Lower lobe of right lung (tissue), 2 donors: Measurements from ENCODE around the gene XRCC3. TPM values are rescaled to one million over a fixed set of nuclear protein-coding genes. Genes with fewer than 3 reads are reported as not detected.

Experiments
- ATAC-seq, 2 donors: fragments of 200-7000 bp; cut with Tn5 transposase; one replicate each; pipeline ENCODE4 v1.9.1; 2020 to 2022; ENCODE audit warnings: mild to moderate bottlenecking in 2 of 2, moderate library complexity in 2 of 2
- DNase-seq: peaks from one replicate; pipeline ENCODE4 v3.0.0-alpha.2; 2020
- H3K27ac ChIP-seq: fragments of 200-600 bp; one replicate; pipeline ENCODE4 v1.8.0; 2022
- H3K27me3 ChIP-seq: fragments of 200-600 bp; one replicate; pipeline ENCODE4 v1.8.0; 2022; ENCODE audit warnings: low read depth
- H3K36me3 ChIP-seq: fragments of 200-600 bp; one replicate; pipeline ENCODE4 v1.8.0; 2022; ENCODE audit warnings: mild to moderate bottlenecking
- H3K4me1 ChIP-seq: fragments of 200-600 bp; one replicate; pipeline ENCODE4 v1.8.0; 2022
- H3K4me3 ChIP-seq: fragments of 200-600 bp; one replicate; pipeline ENCODE4 v1.8.0; 2022; ENCODE audit warnings: mild to moderate bottlenecking
- H3K9me3 ChIP-seq: fragments of 200-600 bp; one replicate; pipeline ENCODE4 v1.8.0; 2022
- intact Hi-C: fragments of 100-400 bp; cut with DNase I; formaldehyde crosslinking; loops from one replicate; pipeline ENCODE4 v1.11.0; 2022
- total RNA-seq: library from RNA; stranded (reverse); fragmentation: NEBNext Ultra II Directional; extraction: Animal tissue kit (Norgen Biotek cat#: 25700); gene quantifications from one replicate; pipeline ENCODE4 v1.2.1, GENCODE V29; 2021
- TF ChIP-seq, protein P1 (sequence below): fragments of 200-600 bp; IDR thresholded peaks from one replicate; pipeline ENCODE4 v1.8.0; 2022; ENCODE audit warnings: antibody characterized with exemption, mild to moderate bottlenecking
- donor health status: DM: no; HTN: yes; CAD: no; lungs with severe emphysema.

The XRCC3 gene
- total RNA-seq, 1 donor from 2014 or later = 5.0 TPM

DNA sequence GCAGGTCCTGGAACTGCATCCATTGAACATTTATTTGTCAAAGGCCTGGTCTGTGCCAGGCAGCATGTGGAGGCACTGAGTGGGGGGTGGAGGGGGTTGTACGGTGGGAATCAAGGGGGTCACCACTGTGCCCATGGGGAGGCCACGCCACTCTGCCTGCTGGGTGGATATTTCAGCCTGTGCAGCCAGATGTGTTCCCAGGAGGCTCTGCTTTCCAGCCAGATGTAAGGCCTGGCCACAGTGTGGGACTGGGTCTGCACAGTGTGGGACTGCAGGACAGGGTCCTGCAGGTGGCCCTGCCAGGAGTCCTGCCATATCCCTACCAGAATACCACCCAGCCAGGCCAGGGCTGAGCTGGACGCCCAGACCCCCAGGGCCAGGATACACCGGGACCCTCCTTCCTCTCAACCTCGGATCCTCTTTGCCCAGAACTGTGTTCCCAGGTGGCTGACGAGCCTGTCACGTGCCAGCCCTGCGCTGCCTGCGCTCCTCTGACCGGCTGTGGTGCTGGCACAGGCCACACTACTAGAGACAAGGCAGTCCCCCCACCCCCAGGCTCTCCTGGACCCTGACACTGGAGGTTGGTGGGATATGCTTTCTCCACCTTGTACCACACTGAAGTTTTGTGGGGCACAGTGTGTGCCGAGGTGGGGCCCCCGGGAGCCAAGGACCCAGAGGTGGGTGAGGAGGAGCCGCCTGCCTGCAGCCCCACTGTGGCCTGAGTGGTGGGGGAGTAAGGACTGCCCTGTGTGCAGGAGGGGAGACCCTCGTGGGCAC, 17.5 kb downstream of the XRCC3 start:
- DNase-seq = peak; percentile 26
- Histone ChIP-seq H3K9me3 (no peaks in the 10 kb centered on the region), H3K4me1 (peaks cover 55% of the 10 kb centered on the region)

DNA sequence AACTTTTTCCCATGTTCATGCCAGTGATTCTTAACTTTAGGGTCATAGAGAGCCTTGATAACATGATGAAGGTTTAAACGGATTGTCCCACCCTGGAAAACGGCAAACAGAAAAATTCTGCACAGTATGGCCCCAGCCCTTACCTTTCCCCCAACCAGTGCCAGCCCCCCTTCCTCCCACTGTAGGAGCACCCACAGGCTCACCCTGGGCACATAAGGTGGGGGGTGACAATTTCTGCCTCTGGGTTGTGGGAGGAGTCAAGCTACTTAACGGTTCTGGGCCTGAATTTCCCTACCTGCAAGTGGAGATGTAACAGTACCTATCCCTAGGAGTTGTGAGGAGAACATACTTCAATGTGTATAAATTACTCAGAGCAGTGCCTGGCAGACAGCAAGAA, 18.0 kb downstream of the XRCC3 start:
- peaks cover 88% of the 10 kb centered on the region for H3K36me3 ChIP-seq
- no peak overlapping the region for H3K4me3 ChIP-seq
- peak overlapping the region; percentile 53 for H3K27ac ChIP-seq
- DNase-seq (no peak), ATAC-seq (no peak)
- no peaks in the 10 kb centered on the region for H3K27me3 ChIP-seq
- intact Hi-C loops = no loop called here
- TF ChIP-seq, protein P1, sequence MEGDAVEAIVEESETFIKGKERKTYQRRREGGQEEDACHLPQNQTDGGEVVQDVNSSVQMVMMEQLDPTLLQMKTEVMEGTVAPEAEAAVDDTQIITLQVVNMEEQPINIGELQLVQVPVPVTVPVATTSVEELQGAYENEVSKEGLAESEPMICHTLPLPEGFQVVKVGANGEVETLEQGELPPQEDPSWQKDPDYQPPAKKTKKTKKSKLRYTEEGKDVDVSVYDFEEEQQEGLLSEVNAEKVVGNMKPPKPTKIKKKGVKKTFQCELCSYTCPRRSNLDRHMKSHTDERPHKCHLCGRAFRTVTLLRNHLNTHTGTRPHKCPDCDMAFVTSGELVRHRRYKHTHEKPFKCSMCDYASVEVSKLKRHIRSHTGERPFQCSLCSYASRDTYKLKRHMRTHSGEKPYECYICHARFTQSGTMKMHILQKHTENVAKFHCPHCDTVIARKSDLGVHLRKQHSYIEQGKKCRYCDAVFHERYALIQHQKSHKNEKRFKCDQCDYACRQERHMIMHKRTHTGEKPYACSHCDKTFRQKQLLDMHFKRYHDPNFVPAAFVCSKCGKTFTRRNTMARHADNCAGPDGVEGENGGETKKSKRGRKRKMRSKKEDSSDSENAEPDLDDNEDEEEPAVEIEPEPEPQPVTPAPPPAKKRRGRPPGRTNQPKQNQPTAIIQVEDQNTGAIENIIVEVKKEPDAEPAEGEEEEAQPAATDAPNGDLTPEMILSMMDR = no peak
- peaks cover 56% of the 10 kb centered on the region for H3K4me1 ChIP-seq
- no peaks in the 10 kb centered on the region for H3K9me3 ChIP-seq

More for the DNA sequence above, 17.5 kb downstream of the XRCC3 start:
- TF ChIP-seq, protein P1 = no peak
- peak overlapping the region; percentile 53 for H3K27ac ChIP-seq
- no peak overlapping the region for H3K4me3 ChIP-seq
- no peak for ATAC-seq
- intact Hi-C loops = no loop called here
- H3K27me3 ChIP-seq = no peaks in the 10 kb centered on the region
- H3K36me3 ChIP-seq = peaks cover 88% of the 10 kb centered on the region

DNA sequence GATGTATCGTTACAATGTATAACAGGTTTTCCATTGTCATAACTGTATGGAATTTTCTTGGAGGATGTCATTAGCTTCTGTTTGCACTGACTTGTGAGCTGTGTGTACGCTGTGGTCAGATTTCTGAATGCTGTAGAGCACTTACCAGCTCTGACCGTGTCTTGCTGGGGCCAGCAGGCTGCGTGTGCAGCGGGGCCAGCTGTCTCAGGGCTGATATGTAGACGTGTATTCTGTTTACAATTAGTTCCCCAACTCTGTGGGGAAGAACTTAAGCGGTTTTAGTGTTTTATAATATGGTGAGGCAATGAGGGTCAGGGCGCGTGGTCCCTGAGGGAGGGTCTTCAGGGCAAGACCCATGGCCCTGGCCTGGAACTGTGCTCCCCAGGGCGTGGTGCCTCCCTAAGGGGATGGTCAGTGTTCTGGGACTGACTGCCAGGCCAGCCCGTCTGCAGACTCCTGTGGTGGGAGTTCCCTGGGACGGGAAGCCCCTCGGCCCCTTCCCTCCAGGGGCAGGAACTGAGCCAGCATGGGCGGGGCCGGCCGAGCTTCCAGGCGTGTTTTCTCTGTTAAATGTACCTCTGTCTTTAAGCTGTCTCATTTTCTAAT, 18.7 kb downstream of the XRCC3 start:
- H3K36me3 ChIP-seq = peaks cover 88% of the 10 kb centered on the region
- H3K9me3 ChIP-seq = no peaks in the 10 kb centered on the region
- ATAC-seq = no peak
- H3K4me3 ChIP-seq = no peak overlapping the region
- peak; percentile 47 for DNase-seq
- H3K27me3 ChIP-seq = no peaks in the 10 kb centered on the region
- H3K4me1 ChIP-seq = peaks cover 56% of the 10 kb centered on the region
- peak overlapping the region; percentile 53 for H3K27ac ChIP-seq
- intact Hi-C loops = no loop called here
- TF ChIP-seq, protein P1 = no peak

DNA sequence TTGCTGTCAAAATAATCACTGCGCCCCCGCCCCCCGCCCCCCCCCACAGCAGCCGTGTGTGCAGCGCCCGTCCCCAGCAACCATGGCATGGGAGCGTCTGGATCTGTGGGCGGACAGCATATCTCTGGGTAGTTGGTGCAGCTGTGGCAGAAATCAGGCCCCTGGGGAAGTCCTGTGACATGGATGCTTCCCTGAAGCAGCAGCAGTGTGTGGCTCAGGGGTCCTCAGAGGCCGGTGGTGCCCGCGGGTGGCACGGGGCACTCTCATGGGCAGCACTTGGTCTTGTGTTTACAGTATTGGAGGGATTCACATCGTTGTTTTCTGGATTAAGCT, 19.2 kb downstream of the XRCC3 start:
- intact Hi-C loops = no loop called here
- ATAC-seq (no peak), DNase-seq (peak; percentile 26)
- TF ChIP-seq, protein P1 = no peak
- peaks cover 56% of the 10 kb centered on the region for H3K4me1 ChIP-seq
- no peak overlapping the region for H3K4me3 ChIP-seq
- H3K27me3 ChIP-seq = no peaks in the 10 kb centered on the region
- H3K27ac ChIP-seq = peak overlapping the region; percentile 53
- H3K9me3 ChIP-seq = no peaks in the 10 kb centered on the region
- peaks cover 86% of the 10 kb centered on the region for H3K36me3 ChIP-seq

DNA sequence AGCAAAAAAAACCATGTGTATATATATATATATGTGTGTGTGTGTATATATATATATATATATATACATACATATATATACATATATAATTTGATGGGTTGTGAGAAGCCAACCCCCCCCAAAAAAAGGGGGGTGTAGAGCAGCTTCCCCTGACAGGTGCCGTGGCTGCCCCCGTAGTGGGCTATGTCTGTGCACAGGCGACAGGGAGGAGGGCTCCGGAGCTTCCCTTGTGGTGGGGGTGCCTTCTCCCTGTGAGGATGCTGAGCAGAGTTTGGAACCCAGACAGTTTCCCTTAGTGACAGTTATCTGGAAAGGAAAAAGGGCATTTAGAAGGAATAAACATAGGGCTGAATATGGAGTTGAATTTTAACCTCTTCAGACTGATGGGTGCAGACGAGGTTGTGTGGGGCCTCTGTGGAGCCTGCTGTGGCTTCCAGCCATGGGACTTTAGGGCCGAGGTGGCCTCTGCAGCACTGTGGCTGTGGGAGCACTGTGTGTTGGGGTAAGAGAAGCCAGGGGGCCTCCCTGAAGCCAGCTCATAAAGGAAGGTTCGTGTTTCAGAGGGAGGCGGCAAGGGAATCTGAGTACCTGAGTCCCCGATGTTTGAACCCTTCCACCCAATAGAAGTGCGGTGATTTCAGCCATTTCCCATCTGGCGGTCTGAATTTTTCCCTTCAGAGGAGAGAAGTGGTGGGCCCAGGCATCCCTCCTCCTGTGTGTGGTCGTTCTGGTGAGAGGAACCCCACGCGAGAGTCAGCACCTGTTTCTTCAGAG, 19.8 kb downstream of the XRCC3 start:
- H3K4me3 ChIP-seq = no peak overlapping the region
- no peaks in the 10 kb centered on the region for H3K9me3 ChIP-seq
- H3K4me1 ChIP-seq = peaks cover 56% of the 10 kb centered on the region
- no peak for ATAC-seq
- no peak overlapping the region for H3K27ac ChIP-seq
- peaks cover 83% of the 10 kb centered on the region for H3K36me3 ChIP-seq
- TF ChIP-seq, protein P1 = no peak
- intact Hi-C loops = no loop called here
- DNase-seq = peak; percentile 26
- H3K27me3 ChIP-seq = no peaks in the 10 kb centered on the region
